A549 (cell line): ENCODE measurements around the gene SRPK2.

Source experiments
- CHD2 ChIP-seq: fragments of 150-350 bp; IDR thresholded peaks from 2 replicates; pipeline ENCODE4 v1.6.1; 2014; ENCODE audit warnings: low read length; ENCODE audit not compliant: partially characterized antibody
- CTCF ChIP-seq: fragments of >200 bp; sonication (Bioruptor Twin); formaldehyde crosslinking; IDR thresholded peaks from 3 replicates; pipeline ENCODE4 v1.5.1; 2016
- JUNB ChIP-seq: fragments of >200 bp; sonication (Bioruptor Twin); formaldehyde crosslinking; IDR thresholded peaks from 2 replicates; pipeline ENCODE4 v1.6.1; 2016
- PBX3 ChIP-seq: IDR thresholded peaks from 2 replicates; pipeline ENCODE4 v1.6.1; 2012
- POLR2A ChIP-seq: IDR thresholded peaks from 2 replicates; pipeline ENCODE4 v1.6.1; 2012; ENCODE audit warnings: mild to moderate bottlenecking, low read length
- REST ChIP-seq: fragments of 200-600 bp; sonication (generic); IDR thresholded peaks from 2 replicates; pipeline ENCODE4 v1.6.1; 2016; ENCODE audit warnings: antibody characterized with exemption, mild to moderate bottlenecking, moderate library complexity
- SMC3 ChIP-seq: fragments of >200 bp; sonication (Bioruptor Twin); formaldehyde crosslinking; IDR thresholded peaks from 3 replicates; pipeline ENCODE4 v1.6.1; 2018; ENCODE audit warnings: inconsistent platforms

GRCh38 chr7:105185290-105186010 lies 203.3 kb downstream of the SRPK2 start:
- TF ChIP-seq PBX3 (no peak), SMC3 (no peak), REST (no peak), JUNB (no peak), CTCF (no peak), CHD2 (no peak), POLR2A (no peak)
